Fibroblast of lung (primary cell): ENCODE measurements around the gene BFSP2. TPM values are rescaled to one million over a fixed set of nuclear protein-coding genes. Genes with fewer than 3 reads are reported as not detected.

Source experiments
- DNase-seq, 2 donors: peaks; one replicate each; pipeline versions ENCODE4 v3.0.0 to v3.0.0-alpha.2; 2010; ENCODE audit warnings: low read depth in 2 of 2
- H2AFZ ChIP-seq: 2 replicates; pipeline ENCODE4 v1.5.1; 2012; ENCODE audit warnings: low read length, control low read depth, inconsistent platforms
- H3K27ac ChIP-seq: 2 replicates; pipeline ENCODE4 v1.5.1; 2011; ENCODE audit warnings: low read length, control low read depth; ENCODE audit not compliant: insufficient read depth
- H3K27me3 ChIP-seq: 2 replicates; pipeline ENCODE4 v1.5.1; 2011; ENCODE audit warnings: mild to moderate bottlenecking, low read length; ENCODE audit not compliant: control insufficient read depth, insufficient read depth
- H3K36me3 ChIP-seq: 2 replicates; pipeline ENCODE4 v1.5.1; 2011; ENCODE audit warnings: low read length; ENCODE audit not compliant: control insufficient read depth, insufficient read depth
- H3K4me1 ChIP-seq: 2 replicates; pipeline ENCODE4 v1.5.1; 2011; ENCODE audit warnings: low read length; ENCODE audit not compliant: control insufficient read depth, insufficient read depth; ENCODE audit errors: extremely low read depth
- H3K4me2 ChIP-seq: 2 replicates; pipeline ENCODE4 v1.5.1; 2011; ENCODE audit warnings: low read length, control low read depth; ENCODE audit not compliant: insufficient read depth; ENCODE audit errors: extremely low read depth
- H3K4me3 ChIP-seq, 4 experiments: fragments of 200-600 bp in 1 of 4; sonication (generic) in 1 of 4; replicated peaks in 1 of 4; 2 replicates each; pipeline ENCODE4 v1.5.1; 2011 to 2016; ENCODE audit warnings: low read length in 4 of 4, low read depth in 3 of 4, mild to moderate bottlenecking in 3 of 4, control low read depth in 2 of 4, inconsistent platforms in 1 of 4, mixed read lengths in 1 of 4; ENCODE audit not compliant: insufficient read depth in 1 of 4; ENCODE audit errors: control extremely low read depth in 1 of 4
- H3K79me2 ChIP-seq: 2 replicates; pipeline ENCODE4 v1.5.1; 2012; ENCODE audit warnings: mild to moderate bottlenecking, low read length, inconsistent platforms; ENCODE audit not compliant: control insufficient read depth, insufficient read depth
- H3K9ac ChIP-seq: 2 replicates; pipeline ENCODE4 v1.5.1; 2011; ENCODE audit warnings: mild to moderate bottlenecking, low read length, control low read depth; ENCODE audit not compliant: insufficient read depth
- H3K9me3 ChIP-seq: 2 replicates; pipeline ENCODE4 v1.5.1; 2012; ENCODE audit warnings: low read depth, low read length; ENCODE audit not compliant: control insufficient read depth, insufficient read depth
- H4K20me1 ChIP-seq: 2 replicates; pipeline ENCODE4 v1.5.1; 2011; ENCODE audit warnings: low read length; ENCODE audit not compliant: control insufficient read depth, insufficient read depth; ENCODE audit errors: extremely low read depth
- CTCF ChIP-seq, 2 donors: IDR thresholded peaks in 1 of 2; conservative IDR thresholded peaks in 1 of 2; 1 replicate in 1 of 2; 2 replicates in 1 of 2; pipeline ENCODE4 v1.5.1; 2011 to 2012; ENCODE audit warnings: low read length in 2 of 2, control low read depth in 1 of 2, inconsistent platforms in 1 of 2, low read depth in 1 of 2, mild to moderate bottlenecking in 1 of 2
- EZH2 ChIP-seq: IDR thresholded peaks from 2 replicates; pipeline ENCODE4 v1.5.1; 2012; ENCODE audit warnings: low read length, control low read depth, mild to moderate bottlenecking; ENCODE audit errors: missing control alignments
- polyA plus RNA-seq, 2 donors: library from polyadenylated mRNA; depleted of rRNA in 1 of 2; stranded (reverse) in 1 of 2; unstranded in 1 of 2; fragments of >200 nt; gene quantifications; 2 replicates each; pipeline ENCODE4 v1.2.1, GENCODE V29; 2011 to 2012; ENCODE audit warnings: missing spikeins in 1 of 2
- total RNA-seq: library from RNA; depleted of rRNA; stranded (reverse); fragments of >200 nt; gene quantifications from 2 replicates; pipeline ENCODE4 v1.2.1, GENCODE V29; 2014

BFSP2 gene
- total and polyA plus RNA-seq, 2 donors (not counting 1 experiment from before 2014, with no cell fraction given), result not detected

DNA sequence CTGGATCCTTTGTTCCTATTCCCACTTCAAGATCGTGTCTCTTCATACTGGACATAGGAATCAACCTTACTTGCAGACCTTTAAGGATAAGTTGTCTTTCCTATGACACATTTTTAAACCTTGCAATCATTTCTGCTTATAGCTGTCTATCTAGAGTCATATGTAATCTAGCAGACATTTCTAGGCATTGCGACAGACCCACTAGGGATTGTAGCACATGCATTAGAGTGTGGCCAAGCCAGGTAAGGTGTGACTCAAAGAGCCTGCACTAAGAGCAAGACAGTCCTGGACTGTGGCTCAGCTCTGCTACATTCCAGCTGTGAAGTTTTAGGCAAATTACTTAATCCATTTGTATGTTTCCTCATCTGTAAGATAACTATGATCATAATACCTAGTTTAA is 38.8 kb upstream of the BFSP2 start:
- Histone ChIP-seq H3K4me2 (no peak overlapping the region), H3K79me2 (no peaks in the 10 kb centered on the region), H2AFZ (no peak overlapping the region), H3K9me3 (no peaks in the 10 kb centered on the region), H3K27ac (no peak overlapping the region), H4K20me1 (no peaks in the 10 kb centered on the region), H3K27me3 (no peaks in the 10 kb centered on the region), H3K9ac (no peak overlapping the region), H3K4me3 (no peak overlapping the region), H3K4me1 (no peaks in the 10 kb centered on the region), H3K36me3 (no peaks in the 10 kb centered on the region)
- no peak for DNase-seq
- TF ChIP-seq CTCF (conservative IDR thresholded peaks at IDR 0.05 in 1 of 2, IDR thresholded peaks at IDR 0.05 in 1 of 2; ENCODE audit: low read depth in 1 of 2, low read length in 2 of 2) (no peak), EZH2 (no peak)

DNA sequence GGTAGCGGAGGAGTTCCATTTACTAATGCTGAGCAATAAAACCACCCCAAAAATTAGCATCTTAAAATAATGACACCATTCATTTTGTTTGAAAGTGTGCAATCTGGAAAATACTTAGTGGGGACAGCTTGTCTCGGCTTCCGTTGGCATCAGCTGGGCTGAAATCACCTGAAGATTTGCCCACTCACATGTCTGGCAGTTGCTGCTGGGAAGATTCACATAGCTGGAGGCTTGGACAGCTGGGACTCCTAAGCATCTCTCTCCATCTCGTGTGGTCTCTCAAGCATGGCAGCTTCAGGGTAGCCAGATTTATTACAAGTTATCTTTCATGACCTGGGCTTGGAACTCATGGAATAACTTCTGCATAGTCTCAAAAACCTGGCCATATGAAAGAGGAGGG is 38.4 kb upstream of the BFSP2 start:
- no peaks in the 10 kb centered on the region for H3K79me2 ChIP-seq
- H3K36me3 ChIP-seq, result no peaks in the 10 kb centered on the region
- H4K20me1 ChIP-seq, result no peaks in the 10 kb centered on the region
- no peak overlapping the region for H3K4me2 ChIP-seq
- H3K9me3 ChIP-seq, result no peaks in the 10 kb centered on the region
- no peaks in the 10 kb centered on the region for H3K4me1 ChIP-seq
- no peak overlapping the region for H2AFZ ChIP-seq
- H3K27ac ChIP-seq, result no peak overlapping the region
- no peak for TF ChIP-seq CTCF (conservative IDR thresholded peaks at IDR 0.05 in 1 of 2, IDR thresholded peaks at IDR 0.05 in 1 of 2; ENCODE audit: low read depth in 1 of 2, low read length in 2 of 2)
- TF ChIP-seq EZH2, result no peak
- no peak overlapping the region for H3K4me3 ChIP-seq
- no peaks in the 10 kb centered on the region for H3K27me3 ChIP-seq
- no peak for DNase-seq
- H3K9ac ChIP-seq, result no peak overlapping the region

DNA sequence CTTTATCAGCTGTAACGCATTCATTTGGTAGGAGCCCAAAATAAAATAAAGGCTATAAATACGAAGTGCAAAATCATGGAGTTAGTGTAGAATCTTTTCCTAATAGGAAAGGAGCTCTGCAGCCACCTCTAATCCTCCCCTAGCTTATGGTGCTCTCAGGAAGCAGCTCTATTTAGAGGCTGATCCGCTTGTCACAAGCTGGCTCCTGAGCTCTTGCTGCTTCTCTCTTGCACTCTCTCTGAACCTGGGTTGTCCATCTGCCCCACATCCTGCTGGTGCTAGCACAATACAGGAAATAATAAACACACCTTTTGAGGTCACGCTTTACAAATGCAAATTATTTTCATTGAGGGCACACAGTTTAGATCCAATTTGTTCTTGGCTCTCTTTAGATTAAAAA is 37.3 kb upstream of the BFSP2 start:
- no peaks in the 10 kb centered on the region for H3K4me1 ChIP-seq
- H3K79me2 ChIP-seq, result no peaks in the 10 kb centered on the region
- TF ChIP-seq EZH2 (no peak), CTCF (conservative IDR thresholded peaks at IDR 0.05 in 1 of 2, IDR thresholded peaks at IDR 0.05 in 1 of 2; ENCODE audit: low read depth in 1 of 2, low read length in 2 of 2) (no peak)
- no peaks in the 10 kb centered on the region for H3K9me3 ChIP-seq
- no peaks in the 10 kb centered on the region for H4K20me1 ChIP-seq
- H3K4me3 ChIP-seq, result no peak overlapping the region
- H3K4me2 ChIP-seq, result no peak overlapping the region
- DNase-seq, result no peak
- no peak overlapping the region for H3K9ac ChIP-seq
- no peaks in the 10 kb centered on the region for H3K36me3 ChIP-seq
- no peak overlapping the region for H2AFZ ChIP-seq
- no peaks in the 10 kb centered on the region for H3K27me3 ChIP-seq
- no peak overlapping the region for H3K27ac ChIP-seq
